Smooth muscle cell (in vitro differentiated cells): Measurements from ENCODE around the gene SPRR1B. TPM values are rescaled to one million over a fixed set of nuclear protein-coding genes. Genes with fewer than 3 reads are reported as not detected.
"Not testable (repeated sequence)": the region's sequence is repeated elsewhere in the genome, so short reads cannot be mapped to it uniquely, and the experiment has no call there.

Source experiments
- DNase-seq: peaks from one replicate; lab custom pipeline; 2025; ENCODE audit not compliant: unreplicated experiment; lab: John Stamatoyannopoulos, UW
- H2AFZ ChIP-seq: fragments of 200-600 bp; sonication (generic); 2 replicates; pipeline ENCODE4 v1.6.0; 2016; ENCODE audit warnings: antibody characterized with exemption, low read depth, mild to moderate bottlenecking
- H3F3A ChIP-seq: fragments of 200-600 bp; sonication (generic); 2 replicates; pipeline ENCODE4 v1.6.0; 2017; ENCODE audit warnings: antibody characterized with exemption, low read depth
- H3K27ac ChIP-seq: fragments of 200-600 bp; sonication (generic); 2 replicates; pipeline ENCODE4 v1.5.1; 2016; ENCODE audit warnings: low read depth, mild to moderate bottlenecking
- H3K27me3 ChIP-seq: fragments of 200-600 bp; sonication (generic); 2 replicates; pipeline ENCODE4 v1.6.1; 2016; ENCODE audit warnings: low read depth, mild to moderate bottlenecking
- H3K36me3 ChIP-seq: fragments of 200-600 bp; sonication (generic); 2 replicates; pipeline ENCODE4 v1.5.1; 2016; ENCODE audit warnings: low read depth
- H3K4me1 ChIP-seq: fragments of 200-600 bp; sonication (generic); 2 replicates; pipeline ENCODE4 v1.5.1; 2016; ENCODE audit warnings: low read depth
- H3K4me2 ChIP-seq: fragments of 200-600 bp; sonication (generic); 2 replicates; pipeline ENCODE4 v1.6.0; 2016; ENCODE audit warnings: mild to moderate bottlenecking
- H3K4me3 ChIP-seq: fragments of 200-600 bp; sonication (generic); 2 replicates; pipeline ENCODE4 v1.5.1; 2016; ENCODE audit warnings: mild to moderate bottlenecking
- H3K79me2 ChIP-seq: fragments of 200-600 bp; sonication (generic); 2 replicates; pipeline ENCODE4 v1.6.0; 2016; ENCODE audit warnings: low read depth, mild to moderate bottlenecking
- H3K9ac ChIP-seq: fragments of 200-600 bp; sonication (generic); 2 replicates; pipeline ENCODE4 v1.6.0; 2016; ENCODE audit warnings: low read depth
- H3K9me3 ChIP-seq: fragments of 200-600 bp; sonication (generic); replicated peaks from 2 replicates; pipeline ENCODE4 v1.5.1; 2016; ENCODE audit warnings: low read depth
- H4K20me1 ChIP-seq: fragments of 200-600 bp; sonication (generic); 2 replicates; pipeline ENCODE4 v1.6.0; 2016; ENCODE audit warnings: low read depth
- WGBS: methylation state at CpG from one replicate; pipeline ENCODE4 v1.1.7; 2016; ENCODE audit warnings: low lambda C conversion rate; 5-methylcytosine and 5-hydroxymethylcytosine counted together
- polyA plus RNA-seq: library from polyadenylated mRNA; unstranded; fragments of >200 nt; fragmentation: Nextera tagmentation; extraction: Ambion mirVana; gene quantifications from 2 replicates; pipeline ENCODE4 v1.2.1, GENCODE V29; 2016
- total RNA-seq: library from RNA; depleted of rRNA; stranded (reverse); fragments of >200 nt; gene quantifications from 2 replicates; pipeline ENCODE4 v1.2.3, GENCODE V29; 2014
- TF ChIP-seq, protein P1 (sequence below): fragments of 200-600 bp; sonication (generic); IDR thresholded peaks from 2 replicates; pipeline ENCODE4 v1.5.1; 2017; ENCODE audit warnings: borderline replicate concordance, mild to moderate bottlenecking, antibody characterized with exemption; ENCODE audit not compliant: insufficient read depth, poor library complexity, severe bottlenecking

Gene SPRR1B
- total and polyA plus RNA-seq, 2 experiments from 2014 or later, result 46.5 to 82.8 TPM

DNA sequence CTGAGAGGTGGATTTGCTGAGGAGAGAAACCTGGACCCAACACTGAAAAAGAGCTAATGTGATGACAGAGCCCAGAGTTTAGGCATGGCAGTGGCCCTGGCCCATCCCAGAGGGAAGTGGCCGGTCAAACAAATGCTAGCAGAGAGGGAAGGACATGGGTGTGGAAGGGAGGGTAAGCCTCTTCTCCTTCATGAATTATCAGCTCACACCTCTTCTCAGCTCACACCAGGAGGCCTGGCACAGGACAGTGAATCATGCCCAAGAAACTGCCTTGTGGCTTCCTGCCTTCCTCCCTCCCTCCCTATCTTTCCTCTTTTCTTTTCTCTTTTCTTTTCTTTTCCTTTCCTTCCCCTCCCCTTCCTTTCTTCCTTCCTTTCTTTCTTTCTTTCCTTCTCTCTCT, 30.7 kb upstream of the SPRR1B start:
- Histone ChIP-seq H4K20me1 (no peaks in the 10 kb centered on the region), H3K4me1 (no peaks in the 10 kb centered on the region), H3F3A (no peaks in the 10 kb centered on the region), H3K79me2 (no peaks in the 10 kb centered on the region), H3K4me2 (no peak overlapping the region), H3K9me3 (no peaks in the 10 kb centered on the region), H3K9ac (no peak overlapping the region), H3K4me3 (no peak overlapping the region), H3K27me3 (no peaks in the 10 kb centered on the region), H3K27ac (no peak overlapping the region), H2AFZ (no peak overlapping the region), H3K36me3 (no peaks in the 10 kb centered on the region)
- DNase-seq, result no peak
- 63% methylated on average over 1 of the region's 1 CpG for WGBS
- TF ChIP-seq, protein P1, sequence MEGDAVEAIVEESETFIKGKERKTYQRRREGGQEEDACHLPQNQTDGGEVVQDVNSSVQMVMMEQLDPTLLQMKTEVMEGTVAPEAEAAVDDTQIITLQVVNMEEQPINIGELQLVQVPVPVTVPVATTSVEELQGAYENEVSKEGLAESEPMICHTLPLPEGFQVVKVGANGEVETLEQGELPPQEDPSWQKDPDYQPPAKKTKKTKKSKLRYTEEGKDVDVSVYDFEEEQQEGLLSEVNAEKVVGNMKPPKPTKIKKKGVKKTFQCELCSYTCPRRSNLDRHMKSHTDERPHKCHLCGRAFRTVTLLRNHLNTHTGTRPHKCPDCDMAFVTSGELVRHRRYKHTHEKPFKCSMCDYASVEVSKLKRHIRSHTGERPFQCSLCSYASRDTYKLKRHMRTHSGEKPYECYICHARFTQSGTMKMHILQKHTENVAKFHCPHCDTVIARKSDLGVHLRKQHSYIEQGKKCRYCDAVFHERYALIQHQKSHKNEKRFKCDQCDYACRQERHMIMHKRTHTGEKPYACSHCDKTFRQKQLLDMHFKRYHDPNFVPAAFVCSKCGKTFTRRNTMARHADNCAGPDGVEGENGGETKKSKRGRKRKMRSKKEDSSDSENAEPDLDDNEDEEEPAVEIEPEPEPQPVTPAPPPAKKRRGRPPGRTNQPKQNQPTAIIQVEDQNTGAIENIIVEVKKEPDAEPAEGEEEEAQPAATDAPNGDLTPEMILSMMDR, result no peak

DNA sequence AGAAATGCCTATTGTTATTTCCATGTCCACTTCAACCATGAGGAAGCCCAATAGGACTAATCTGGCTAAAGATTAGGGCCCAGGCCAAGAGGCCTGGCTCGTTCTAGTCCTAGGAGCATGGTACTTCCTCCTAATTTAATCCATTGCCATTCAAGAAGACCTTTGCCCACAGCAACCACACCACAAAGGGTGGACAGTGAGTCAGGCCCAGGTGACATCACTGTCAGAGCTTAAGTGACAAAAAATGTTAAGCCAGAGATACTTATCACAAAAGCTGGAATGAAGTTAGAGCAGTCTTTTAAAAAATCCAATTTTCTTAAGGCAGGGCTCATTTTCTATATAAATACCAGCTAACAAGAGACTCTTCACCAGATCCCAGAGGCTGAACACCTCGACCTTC, 29.6 kb upstream of the SPRR1B start, which contains the start of gene SPRR3:
Gene SPRR3, plus strand, starts transcription at position 368 of the 400 bp plus-strand sequence. CDS start 1,272 bp downstream, outside the sequence.
- Histone ChIP-seq H3K27ac (no peak within 1 kb of the TSS), H3K4me1 (no peaks in the 10 kb centered on the region), H3K36me3 (no peaks in the 10 kb centered on the region), H3K9me3 (no peaks in the 10 kb centered on the region), H3F3A (no peaks in the 10 kb centered on the region), H3K4me3 (no peak within 1 kb of the TSS), H3K27me3 (no peaks in the 10 kb centered on the region), H3K4me2 (no peak within 1 kb of the TSS), H2AFZ (no peak within 1 kb of the TSS), H3K9ac (no peak within 1 kb of the TSS), H4K20me1 (no peaks in the 10 kb centered on the region), H3K79me2 (no peaks in the 10 kb centered on the region)
- no peak for DNase-seq
- 48% methylated on average over 2 of the region's 2 CpGs for WGBS
- TF ChIP-seq, protein P1, result no peak

DNA sequence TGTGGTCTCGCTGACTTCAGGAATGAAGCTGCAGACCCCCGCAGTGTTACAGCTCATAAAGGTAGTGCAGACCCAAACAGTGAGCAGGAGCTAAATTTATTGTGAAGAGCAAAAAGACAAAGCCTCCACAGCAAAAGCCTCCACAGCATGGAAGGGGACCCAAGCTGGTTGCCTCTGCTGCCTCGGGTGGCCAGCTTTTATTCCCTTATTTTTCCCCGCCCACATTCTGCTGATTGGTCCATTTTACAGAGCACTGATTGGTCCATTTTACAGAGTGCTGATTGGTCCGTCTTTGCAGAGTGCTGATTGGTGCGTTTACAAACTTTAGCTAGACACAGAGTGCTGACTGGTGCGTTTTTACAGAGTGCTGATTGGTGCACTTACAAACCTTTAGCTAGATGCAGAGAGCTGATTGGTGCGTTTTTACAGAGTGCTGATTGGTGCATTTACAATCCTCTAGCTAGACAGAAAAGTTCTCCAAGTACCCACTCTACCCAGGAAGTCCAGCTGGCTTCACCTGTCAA, 19.7 kb upstream of the SPRR1B start:
- H3K79me2 ChIP-seq, H3K9me3 ChIP-seq, H3K9ac ChIP-seq, H3K36me3 ChIP-seq, H3K27me3 ChIP-seq, H3K4me3 ChIP-seq, DNase-seq, H3K4me1 ChIP-seq, H3F3A ChIP-seq, H2AFZ ChIP-seq, H4K20me1 ChIP-seq, H3K4me2 ChIP-seq, H3K27ac ChIP-seq: not testable (repeated sequence)
- 59% methylated on average over 8 of the region's 8 CpGs for WGBS

DNA sequence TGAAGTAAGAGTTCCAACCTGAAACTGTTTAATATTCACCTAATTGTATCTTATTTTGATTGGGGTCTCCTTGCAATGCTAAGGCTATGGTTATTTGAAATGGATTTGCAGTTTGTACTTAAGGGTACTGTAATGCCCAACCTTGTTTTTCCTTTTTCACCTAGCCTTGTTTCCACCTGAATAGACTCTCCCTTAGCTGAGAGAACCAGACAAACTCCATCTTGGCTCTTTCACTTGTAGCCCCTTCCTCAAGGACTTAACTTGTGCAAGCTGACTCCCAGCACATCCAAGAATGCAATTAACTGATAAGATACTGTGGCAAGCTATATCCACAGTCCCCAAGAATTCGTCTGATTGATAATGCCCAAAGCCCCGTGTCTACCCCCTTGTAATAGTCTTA, 9.2 kb upstream of the SPRR1B start:
- H3K79me2 ChIP-seq, H4K20me1 ChIP-seq, H3K36me3 ChIP-seq, H3K9me3 ChIP-seq, H3K27ac ChIP-seq, H3F3A ChIP-seq, H2AFZ ChIP-seq, H3K27me3 ChIP-seq, H3K4me1 ChIP-seq, H3K4me3 ChIP-seq, H3K9ac ChIP-seq, H3K4me2 ChIP-seq, DNase-seq: not testable (repeated sequence)
- 31% methylated on average over 2 of the region's 2 CpGs for WGBS

DNA sequence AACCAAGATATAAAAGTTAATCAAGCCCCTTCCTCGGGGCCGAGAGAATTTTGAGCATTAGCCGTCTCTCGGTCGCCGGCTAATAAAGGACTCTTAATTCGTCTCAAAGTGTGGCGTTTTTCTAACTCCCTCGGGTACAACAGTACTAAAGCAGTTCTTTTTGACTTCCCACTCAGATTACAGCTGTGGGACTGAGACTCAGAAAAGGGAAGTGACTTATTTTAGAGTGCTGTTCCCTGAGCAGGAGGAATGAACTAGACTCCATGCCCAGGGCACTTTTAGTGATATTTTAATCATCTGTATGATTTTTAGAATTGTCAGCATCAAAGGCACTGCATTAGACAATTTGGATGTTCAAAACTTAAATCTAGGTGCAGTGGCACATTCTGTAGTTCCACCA, 8.7 kb upstream of the SPRR1B start:
- H4K20me1 ChIP-seq, H3K79me2 ChIP-seq, H3K27me3 ChIP-seq, H3K4me2 ChIP-seq, H3F3A ChIP-seq, H2AFZ ChIP-seq, H3K4me3 ChIP-seq, H3K9me3 ChIP-seq, H3K9ac ChIP-seq, H3K4me1 ChIP-seq, H3K36me3 ChIP-seq, DNase-seq, H3K27ac ChIP-seq: not testable (repeated sequence)
- WGBS, result 83% methylated on average over 9 of the region's 9 CpGs
